ENCODE data around the gene RELCH. TPM values are rescaled to one million over a fixed set of nuclear protein-coding genes. Genes with fewer than 3 reads are reported as not detected.
A peak's percentile ranks its signal among the peaks of the same experiment; 100 is the strongest.

Gene RELCH
- total RNA-seq, 1 experiment from 2014 or later = 22.6 TPM

- no peak for DNase-seq (ENCODE audit: low spot score)
Observed at GRCh38 chr18:62338446-62339105, 151.5 kb downstream of the RELCH start.

GRCh38 chr18:62339106-62339988, 152.3 kb downstream of the RELCH start:
- DNase-seq (ENCODE audit: low spot score) = peak; percentile 46

GRCh38 chr18:62340996-62341395, 153.9 kb downstream of the RELCH start:
- DNase-seq (ENCODE audit: low spot score) = no peak

- DNase-seq (ENCODE audit: low spot score) = no peak
Observed at GRCh38 chr18:62341473-62341872, 154.4 kb downstream of the RELCH start.

- DNase-seq (ENCODE audit: low spot score) = no peak
Observed at GRCh38 chr18:62342884-62343283, 155.8 kb downstream of the RELCH start.

GRCh38 chr18:62343316-62343715, 156.3 kb downstream of the RELCH start:
- no peak for DNase-seq (ENCODE audit: low spot score)

- no peak for DNase-seq (ENCODE audit: low spot score)
Observed at GRCh38 chr18:62345909-62346308, 158.9 kb downstream of the RELCH start.

GRCh38 chr18:62346333-62347088, 159.5 kb downstream of the RELCH start:
- DNase-seq (ENCODE audit: low spot score) = no peak

- DNase-seq (ENCODE audit: low spot score) = no peak
Observed at GRCh38 chr18:62347089-62347506, 160.0 kb downstream of the RELCH start.

- DNase-seq (ENCODE audit: low spot score) = no peak
Observed at GRCh38 chr18:62348474-62348873, 161.4 kb downstream of the RELCH start.

- DNase-seq (ENCODE audit: low spot score) = no peak
Observed at GRCh38 chr18:62353170-62353569, 166.1 kb downstream of the RELCH start.

- no peak for DNase-seq (ENCODE audit: low spot score)
Observed at GRCh38 chr18:62354151-62354550, 167.1 kb downstream of the RELCH start.

GRCh38 chr18:62357079-62357719, 170.1 kb downstream of the RELCH start:
- no peak for DNase-seq (ENCODE audit: low spot score)

Small RNAs within 50 kb of the gene (small RNA-seq; reads per million reads assigned to genes)
- not detected for gene RF00019

Other genes starting within 250 kb of the RELCH start
- gene PIGN, start 199 bp upstream of the RELCH start, total RNA-seq (2014; rRNA removed; shearing (Covaris generic)) = 11.0 and 18.5 TPM in 2 replicates
- gene TNFRSF11A, start 138.1 kb downstream of the RELCH start, total RNA-seq (2014; rRNA removed; shearing (Covaris generic)) = 7.4 and 8.6 TPM in 2 replicates

All from HT-29 (cell line).